Measurements from ENCODE around the gene KRT84. TPM values are rescaled to one million over a fixed set of nuclear protein-coding genes. Genes with fewer than 3 reads are reported as not detected.

Gene KRT84
- total and polyA plus RNA-seq, 9 of the 15 experiments (the other 6 are each of a cell fraction or from before 2014, with no cell fraction given), result not detected

DNA sequence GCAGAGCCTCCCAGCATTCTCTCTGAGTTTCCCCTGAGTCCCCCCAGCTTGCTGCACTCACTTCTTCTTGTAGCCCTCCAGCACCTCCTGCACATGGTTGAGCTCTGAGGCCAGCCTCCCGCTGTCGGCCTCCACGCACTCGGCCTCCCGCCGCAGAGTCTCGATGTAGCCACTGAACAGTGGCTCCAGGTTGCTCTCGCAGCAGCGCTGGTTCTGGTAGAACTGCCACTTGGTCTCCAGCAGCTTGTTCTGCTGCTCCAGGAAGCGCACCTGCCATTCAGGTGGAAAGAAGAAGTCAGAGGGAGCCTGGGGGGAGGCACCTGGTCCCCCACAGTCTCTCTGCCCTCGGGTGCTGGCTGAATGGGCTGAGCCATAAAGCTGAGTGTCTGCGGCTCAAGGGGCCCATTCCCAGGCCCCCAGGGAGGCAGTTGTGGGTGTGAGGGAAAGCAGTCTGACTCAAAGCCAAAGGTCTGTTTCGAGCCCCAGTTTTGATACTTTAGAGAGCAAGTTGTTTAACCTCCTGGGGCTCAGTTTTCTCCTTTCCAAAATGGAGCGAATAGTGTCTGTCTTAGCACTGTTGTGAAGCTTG lies 20.5 kb downstream of the KRT84 start:
- ATAC-seq, result no peak
- Histone ChIP-seq H3K9ac (ENCODE audit: insufficient read depth in 1 of 2, low read depth in 2 of 2, low read length in 2 of 2) (no peak overlapping the region), H3K27me3 (ENCODE audit: control insufficient read depth in 2 of 2, insufficient read depth in 2 of 2, low read length in 2 of 2) (peaks cover 23 to 57% of the 10 kb centered on the region in 2 experiments; a peak in 4 of 5 replicates), H3K4me2 (ENCODE audit: insufficient read depth, low read length) (no peak overlapping the region), H2AFZ (ENCODE audit: low read depth, low read length) (no peak overlapping the region), H3K4me1 (replicated peaks in 1 of 2; ENCODE audit: control insufficient read depth in 2 of 2, insufficient read depth in 2 of 2, low read length in 2 of 2) (no peaks in the 10 kb centered on the region), H4K20me1 (replicated peaks; ENCODE audit: control insufficient read depth, insufficient read depth, low read length) (peaks cover 5% of the 10 kb centered on the region; the same call in 1 of the 2 replicates), H3K79me2 (ENCODE audit: control insufficient read depth, insufficient read depth, low read length) (no peaks in the 10 kb centered on the region), H3K4me3 (no peak overlapping the region), H3K9me3 (replicated peaks; ENCODE audit: control insufficient read depth, insufficient read depth, low read depth, low read length) (no peaks in the 10 kb centered on the region), H3K9me1 (ENCODE audit: control insufficient read depth, insufficient read depth, low read length) (no peaks in the 10 kb centered on the region), H3K36me3 (ENCODE audit: control insufficient read depth, insufficient read depth, low read length) (no peaks in the 10 kb centered on the region), H3K27ac (ENCODE audit: extremely low read depth, low read depth, low read length) (no peak overlapping the region)
- in situ Hi-C loops (cut with MboI) (no loop called here), intact Hi-C loops (cut with micrococcal nuclease) (loop anchor here (10.0 kb wide), 1 partner anchor 210 kb away; no protein-coding TSS in a partner anchor)
- WGBS (ENCODE audit: insufficient coverage, low coverage, missing lambda C conversion rate), result under 1% methylated on average over 13 of the region's 14 CpGs
- BruUV-seq (replicated peaks), result no TSS peak
- ChIA-PET POLR2A (no interaction called here), CTCF (ENCODE audit: low intra/inter-chr PET ratio) (no interaction called here)
- TF ChIP-seq, protein P1, sequence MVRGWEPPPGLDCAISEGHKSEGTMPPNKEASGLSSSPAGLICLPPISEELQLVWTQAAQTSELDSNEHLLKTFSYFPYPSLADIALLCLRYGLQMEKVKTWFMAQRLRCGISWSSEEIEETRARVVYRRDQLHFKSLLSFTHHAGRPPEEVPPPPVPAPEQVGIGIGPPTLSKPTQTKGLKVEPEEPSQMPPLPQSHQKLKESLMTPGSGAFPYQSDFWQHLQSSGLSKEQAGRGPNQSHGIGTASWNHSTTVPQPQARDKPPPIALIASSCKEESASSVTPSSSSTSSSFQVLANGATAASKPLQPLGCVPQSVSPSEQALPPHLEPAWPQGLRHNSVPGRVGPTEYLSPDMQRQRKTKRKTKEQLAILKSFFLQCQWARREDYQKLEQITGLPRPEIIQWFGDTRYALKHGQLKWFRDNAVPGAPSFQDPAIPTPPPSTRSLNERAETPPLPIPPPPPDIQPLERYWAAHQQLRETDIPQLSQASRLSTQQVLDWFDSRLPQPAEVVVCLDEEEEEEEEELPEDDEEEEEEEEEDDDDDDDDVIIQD (CRISPR knock-in tag; IDR thresholded peaks at IDR 0.05), result no peak
- TF ChIP-seq, protein P2, sequence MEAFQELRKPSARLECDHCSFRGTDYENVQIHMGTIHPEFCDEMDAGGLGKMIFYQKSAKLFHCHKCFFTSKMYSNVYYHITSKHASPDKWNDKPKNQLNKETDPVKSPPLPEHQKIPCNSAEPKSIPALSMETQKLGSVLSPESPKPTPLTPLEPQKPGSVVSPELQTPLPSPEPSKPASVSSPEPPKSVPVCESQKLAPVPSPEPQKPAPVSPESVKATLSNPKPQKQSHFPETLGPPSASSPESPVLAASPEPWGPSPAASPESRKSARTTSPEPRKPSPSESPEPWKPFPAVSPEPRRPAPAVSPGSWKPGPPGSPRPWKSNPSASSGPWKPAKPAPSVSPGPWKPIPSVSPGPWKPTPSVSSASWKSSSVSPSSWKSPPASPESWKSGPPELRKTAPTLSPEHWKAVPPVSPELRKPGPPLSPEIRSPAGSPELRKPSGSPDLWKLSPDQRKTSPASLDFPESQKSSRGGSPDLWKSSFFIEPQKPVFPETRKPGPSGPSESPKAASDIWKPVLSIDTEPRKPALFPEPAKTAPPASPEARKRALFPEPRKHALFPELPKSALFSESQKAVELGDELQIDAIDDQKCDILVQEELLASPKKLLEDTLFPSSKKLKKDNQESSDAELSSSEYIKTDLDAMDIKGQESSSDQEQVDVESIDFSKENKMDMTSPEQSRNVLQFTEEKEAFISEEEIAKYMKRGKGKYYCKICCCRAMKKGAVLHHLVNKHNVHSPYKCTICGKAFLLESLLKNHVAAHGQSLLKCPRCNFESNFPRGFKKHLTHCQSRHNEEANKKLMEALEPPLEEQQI (IDR thresholded peaks at IDR 0.05), result no peak
- no peak for TF ChIP-seq ZC3H8 (IDR thresholded peaks at IDR 0.05)
- no peak for TF ChIP-seq ZNF146 (CRISPR knock-in tag; IDR thresholded peaks at IDR 0.05; ENCODE audit: unreplicated experiment)
- no peak for TF ChIP-seq NFIX (CRISPR knock-in tag; IDR thresholded peaks at IDR 0.05; ENCODE audit: low read depth)
- no peak for DNase-seq (ENCODE audit: extremely low read depth in 1 of 4, low spot score in 3 of 4)
- no peak for FAIRE-seq
